Trophoblast cell (in vitro differentiated cells and primary cell): ENCODE results near the gene SOX6.

ENCODE experiments used
- DNase-seq, 2 donors: peaks; one replicate each; pipeline ENCODE4 v3.0.0-alpha.2; 2016
- H2AFZ ChIP-seq: 2 replicates; pipeline ENCODE4 v1.6.1; 2013; ENCODE audit warnings: low read length, moderate library complexity, mild to moderate bottlenecking; ENCODE audit not compliant: insufficient read depth, poor library complexity
- H2AK5ac ChIP-seq: 2 replicates; pipeline ENCODE4 v1.6.1; 2013; ENCODE audit warnings: mild to moderate bottlenecking, low read length
- H2BK120ac ChIP-seq: 2 replicates; pipeline ENCODE4 v1.6.1; 2013; ENCODE audit warnings: low read length, mild to moderate bottlenecking, moderate library complexity; ENCODE audit not compliant: insufficient read depth, poor library complexity
- H2BK12ac ChIP-seq: 2 replicates; pipeline ENCODE4 v1.6.1; 2013; ENCODE audit warnings: mild to moderate bottlenecking, low read length, moderate library complexity
- H2BK5ac ChIP-seq: 2 replicates; pipeline ENCODE4 v1.6.1; 2013; ENCODE audit warnings: low read length, low read depth, moderate library complexity, mild to moderate bottlenecking; ENCODE audit not compliant: poor library complexity
- H3K14ac ChIP-seq: 2 replicates; pipeline ENCODE4 v1.6.1; 2013; ENCODE audit warnings: mild to moderate bottlenecking, low read length
- H3K18ac ChIP-seq: 2 replicates; pipeline ENCODE4 v1.6.1; 2013; ENCODE audit warnings: mild to moderate bottlenecking, low read length
- H3K23ac ChIP-seq: 2 replicates; pipeline ENCODE4 v1.6.1; 2013; ENCODE audit warnings: low read length
- H3K27ac ChIP-seq: 2 replicates; pipeline ENCODE4 v1.5.1; 2013; ENCODE audit warnings: low read depth, mild to moderate bottlenecking, inconsistent platforms, low read length, moderate library complexity
- H3K27me3 ChIP-seq: 2 replicates; pipeline ENCODE4 v1.6.1; 2013; ENCODE audit warnings: inconsistent platforms, mild to moderate bottlenecking, low read length, moderate library complexity; ENCODE audit not compliant: insufficient read depth
- H3K36me3 ChIP-seq, 2 experiments: 1 replicate in 1 of 2; 2 replicates in 1 of 2; pipeline ENCODE4 v1.6.1; 2013; ENCODE audit warnings: low read length in 2 of 2, mild to moderate bottlenecking in 2 of 2, moderate library complexity in 1 of 2; ENCODE audit not compliant: insufficient read depth in 2 of 2, control insufficient read depth in 1 of 2
- H3K4ac ChIP-seq: 2 replicates; pipeline ENCODE4 v1.6.1; 2013; ENCODE audit warnings: low read depth, mild to moderate bottlenecking, low read length, moderate library complexity
- H3K4me1 ChIP-seq, 2 experiments: 1 replicate in 1 of 2; 2 replicates in 1 of 2; pipeline ENCODE4 v1.6.1; 2013; ENCODE audit warnings: low read length in 2 of 2, mild to moderate bottlenecking in 2 of 2, moderate library complexity in 1 of 2; ENCODE audit not compliant: insufficient read depth in 2 of 2, control insufficient read depth in 1 of 2
- H3K4me2 ChIP-seq: 2 replicates; pipeline ENCODE4 v1.6.1; 2013; ENCODE audit warnings: inconsistent platforms, mild to moderate bottlenecking, low read length, moderate library complexity
- H3K4me3 ChIP-seq: 2 replicates; pipeline ENCODE4 v1.5.1; 2013; ENCODE audit warnings: mild to moderate bottlenecking, low read depth, low read length, inconsistent platforms
- H3K79me1 ChIP-seq: one replicate; pipeline ENCODE4 v1.6.1; 2013; ENCODE audit warnings: low read length
- H3K79me2 ChIP-seq: 2 replicates; pipeline ENCODE4 v1.6.1; 2013; ENCODE audit warnings: low read length, mild to moderate bottlenecking; ENCODE audit not compliant: control insufficient read depth, insufficient read depth, poor library complexity
- H3K9ac ChIP-seq: 2 replicates; pipeline ENCODE4 v1.6.1; 2013; ENCODE audit warnings: mild to moderate bottlenecking, low read length
- H3K9me3 ChIP-seq: 2 replicates; pipeline ENCODE4 v1.6.1; 2013; ENCODE audit warnings: low read depth, mild to moderate bottlenecking, control low read depth, inconsistent platforms, low read length; ENCODE audit not compliant: insufficient read depth
- H4K12ac ChIP-seq: 2 replicates; pipeline ENCODE4 v1.6.1; 2013; ENCODE audit warnings: low read depth, mild to moderate bottlenecking, low read length, moderate library complexity
- H4K8ac ChIP-seq: 2 replicates; pipeline ENCODE4 v1.6.1; 2013; ENCODE audit warnings: low read depth, mild to moderate bottlenecking, low read length, moderate library complexity
- H4K91ac ChIP-seq: one replicate; pipeline ENCODE4 v1.6.1; 2013; ENCODE audit warnings: low read depth, mild to moderate bottlenecking, low read length, moderate library complexity
- WGBS: extraction: QIAGEN DNeasy Blood & Tissue Kit; methylation state at CpG from one replicate; pipeline ENCODE4 v1.1.7; 2013; ENCODE audit warnings: missing lambda C conversion rate; ENCODE audit not compliant: insufficient read length, insufficient coverage; ENCODE audit errors: extremely low coverage; 5-methylcytosine and 5-hydroxymethylcytosine counted together

SOX6 gene

DNA sequence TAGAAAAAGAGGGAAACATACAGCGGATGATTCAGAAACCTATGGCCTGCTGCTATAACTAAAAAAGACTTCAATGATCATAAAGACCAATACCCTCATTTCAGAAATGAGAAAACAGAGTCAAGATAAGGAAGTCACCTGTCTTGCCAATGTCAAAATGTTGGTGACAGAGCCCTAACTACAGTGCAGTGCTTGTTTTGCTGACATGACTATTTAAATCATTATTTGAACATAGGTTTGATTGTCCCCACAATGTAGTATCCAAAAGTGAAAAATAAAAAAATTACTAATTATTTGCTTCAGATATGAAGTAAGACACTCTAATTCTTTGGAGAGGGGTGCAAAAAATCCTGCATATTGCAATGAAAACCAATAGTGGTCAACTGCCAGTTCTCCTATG, 115.7 kb downstream of the SOX6 start:
- Histone ChIP-seq H3K4me2 (no peak overlapping the region), H3K9ac (no peak overlapping the region), H4K8ac (no peak overlapping the region), H3K36me3 (no peaks in the 10 kb centered on the region), H3K14ac (no peak overlapping the region), H2BK12ac (no peak overlapping the region), H3K4me1 (no peaks in the 10 kb centered on the region), H4K91ac (no peak overlapping the region), H3K79me1 (no peaks in the 10 kb centered on the region), H3K9me3 (no peaks in the 10 kb centered on the region), H2BK120ac (no peak overlapping the region), H3K4me3 (no peak overlapping the region), H3K79me2 (no peaks in the 10 kb centered on the region), H2AFZ (no peak overlapping the region), H3K23ac (no peak overlapping the region), H2AK5ac (no peak overlapping the region), H4K12ac (no peak overlapping the region), H2BK5ac (no peak overlapping the region), H3K4ac (no peak overlapping the region), H3K27ac (no peak overlapping the region), H3K18ac (no peak overlapping the region), H3K27me3 (no peaks in the 10 kb centered on the region)
- WGBS: no CpG with 5 or more reads among the region's 1 CpG
- no peak for DNase-seq

DNA sequence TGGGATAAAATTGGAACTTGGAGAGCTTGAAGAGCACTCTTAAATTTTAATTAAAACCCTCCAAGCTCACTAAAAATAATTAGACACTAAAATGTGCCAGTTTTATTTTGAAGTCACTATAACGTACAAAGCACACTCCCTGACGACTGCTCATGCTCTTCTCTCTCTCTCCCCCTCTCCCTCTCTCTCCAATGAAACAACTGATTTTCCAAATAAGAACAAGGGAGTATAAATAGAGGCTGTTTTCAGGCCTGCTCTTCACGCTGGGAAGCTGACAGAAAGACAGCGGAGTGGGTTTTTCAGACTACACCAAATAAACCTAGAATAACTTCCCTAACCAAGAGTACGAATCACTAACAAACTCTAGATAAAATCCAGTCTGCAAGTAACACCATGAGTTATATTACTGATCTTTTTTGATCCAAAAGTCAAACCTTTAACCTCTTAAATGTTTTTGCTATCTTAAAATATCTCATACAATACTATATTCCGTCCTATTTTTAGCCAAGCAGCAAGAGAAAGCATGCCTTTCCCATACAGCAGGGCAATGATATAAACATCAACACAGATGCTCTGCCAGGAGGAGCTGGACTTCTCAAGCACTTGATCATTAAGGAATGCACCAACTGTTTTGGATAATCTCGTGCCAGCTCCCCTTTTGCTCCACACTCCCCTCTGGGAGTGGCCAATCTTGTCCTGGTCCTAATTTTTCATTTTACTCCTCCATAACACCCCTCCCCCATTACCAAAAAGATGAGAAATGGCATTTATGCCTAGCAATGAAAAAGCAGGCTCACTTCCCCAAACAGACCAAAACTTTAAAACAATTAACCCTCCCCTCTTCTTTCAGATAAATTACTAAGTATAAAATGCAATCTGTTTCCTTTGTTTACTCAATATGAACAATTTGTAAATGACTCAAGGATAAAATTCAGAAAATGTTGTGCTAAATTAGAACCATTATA, 116.9 kb downstream of the SOX6 start:
- Histone ChIP-seq H3K9ac (no peak overlapping the region), H3K36me3 (no peaks in the 10 kb centered on the region), H3K27me3 (no peaks in the 10 kb centered on the region), H2BK120ac (no peak overlapping the region), H2AK5ac (no peak overlapping the region), H4K91ac (no peak overlapping the region), H2AFZ (no peak overlapping the region), H4K12ac (no peak overlapping the region), H2BK5ac (no peak overlapping the region), H3K9me3 (no peaks in the 10 kb centered on the region), H4K8ac (no peak overlapping the region), H3K4me3 (no peak overlapping the region), H3K27ac (no peak overlapping the region), H3K79me2 (no peaks in the 10 kb centered on the region), H3K23ac (no peak overlapping the region), H3K4ac (no peak overlapping the region), H2BK12ac (no peak overlapping the region), H3K4me2 (no peak overlapping the region), H3K4me1 (no peaks in the 10 kb centered on the region), H3K14ac (no peak overlapping the region), H3K79me1 (no peaks in the 10 kb centered on the region), H3K18ac (no peak overlapping the region)
- no peak for DNase-seq
- no CpG with 5 or more reads among the region's 7 CpGs for WGBS

DNA sequence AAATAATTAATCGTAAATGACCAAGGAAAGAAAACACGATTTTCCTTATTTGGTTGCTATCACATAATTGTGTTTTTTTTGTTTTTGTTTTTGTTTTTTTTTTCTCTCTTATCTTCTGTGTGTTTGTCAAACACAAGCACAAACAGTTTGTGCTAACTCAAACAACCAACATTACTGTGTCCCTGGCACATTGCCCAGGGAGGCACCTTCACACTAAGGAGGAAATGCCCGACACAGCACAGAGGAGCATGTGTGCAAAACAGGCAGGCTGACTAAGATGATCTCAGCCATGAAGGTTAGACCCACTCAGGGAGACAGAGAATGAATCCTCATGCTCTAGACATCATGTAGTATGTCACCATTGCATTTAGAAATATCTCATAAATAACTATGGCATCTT, 130.1 kb downstream of the SOX6 start:
- Histone ChIP-seq H4K12ac (no peak overlapping the region), H3K36me3 (no peaks in the 10 kb centered on the region), H2BK120ac (no peak overlapping the region), H3K27ac (no peak overlapping the region), H2AFZ (no peak overlapping the region), H3K79me2 (no peaks in the 10 kb centered on the region), H3K9me3 (no peaks in the 10 kb centered on the region), H2BK5ac (no peak overlapping the region), H3K4me1 (no peaks in the 10 kb centered on the region), H3K9ac (no peak overlapping the region), H3K14ac (no peak overlapping the region), H4K8ac (no peak overlapping the region), H3K4ac (no peak overlapping the region), H3K23ac (no peak overlapping the region), H3K4me2 (no peak overlapping the region), H4K91ac (no peak overlapping the region), H3K27me3 (no peaks in the 10 kb centered on the region), H3K79me1 (no peaks in the 10 kb centered on the region), H3K4me3 (no peak overlapping the region), H2BK12ac (no peak overlapping the region), H2AK5ac (no peak overlapping the region), H3K18ac (no peak overlapping the region)
- DNase-seq: no peak
- no CpG with 5 or more reads among the region's 3 CpGs for WGBS

DNA sequence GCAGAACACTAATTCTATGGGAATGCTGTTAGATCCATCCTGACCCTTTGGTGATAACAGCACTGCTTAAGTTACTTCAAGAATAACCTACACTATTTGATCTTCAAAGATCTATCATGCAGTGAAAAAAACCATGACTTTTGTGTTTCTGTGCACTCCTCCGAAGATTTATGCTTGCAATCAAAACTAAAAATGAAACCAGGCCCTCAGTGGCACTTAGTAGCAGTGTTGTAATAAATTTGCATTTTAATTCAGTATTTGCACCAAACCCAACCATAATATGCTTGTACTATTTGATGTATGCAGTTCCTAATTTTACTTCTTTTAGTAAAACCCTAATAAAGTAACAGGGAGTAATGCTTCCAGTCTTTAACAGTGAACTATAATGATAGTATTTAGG, 130.7 kb downstream of the SOX6 start:
- Histone ChIP-seq H3K4me2 (no peak overlapping the region), H3K4me3 (no peak overlapping the region), H3K9ac (no peak overlapping the region), H3K36me3 (no peaks in the 10 kb centered on the region), H3K23ac (no peak overlapping the region), H3K27ac (no peak overlapping the region), H3K79me2 (no peaks in the 10 kb centered on the region), H2BK5ac (no peak overlapping the region), H2BK12ac (no peak overlapping the region), H3K14ac (no peak overlapping the region), H3K4me1 (no peaks in the 10 kb centered on the region), H2AFZ (no peak overlapping the region), H4K12ac (no peak overlapping the region), H3K4ac (no peak overlapping the region), H3K79me1 (no peaks in the 10 kb centered on the region), H3K18ac (no peak overlapping the region), H4K91ac (no peak overlapping the region), H3K9me3 (no peaks in the 10 kb centered on the region), H2BK120ac (no peak overlapping the region), H2AK5ac (no peak overlapping the region), H4K8ac (no peak overlapping the region), H3K27me3 (no peaks in the 10 kb centered on the region)
- DNase-seq: no peak
- no CpG with 5 or more reads among the region's 1 CpG for WGBS
